ENCODE measurements around the gene NAB2.

- TF ChIP-seq CTCF (IDR thresholded peaks at IDR 0.05 in 2 of 3, conservative IDR thresholded peaks at IDR 0.05 in 1 of 3; ENCODE audit: control insufficient read depth in 2 of 3, extremely low read depth in 1 of 3, insufficient read depth in 1 of 3, low read depth in 3 of 3, low read length in 3 of 3) (no peak), HSF1 (IDR thresholded peaks at IDR 0.05; ENCODE audit: low read depth, low read length) (no peak), MYC (IDR thresholded peaks at IDR 0.05; ENCODE audit: insufficient read depth, insufficient read length, insufficient replicate concordance, low read length, severe bottlenecking) (no peak)
Observed at GRCh38 chr12:57044468-57044867, 44.4 kb upstream of the NAB2 start.
